GM20000 (cell line): ENCODE measurements around the gene ENPP5.
"Not testable (repeated sequence)": the region's sequence is repeated elsewhere in the genome, so short reads cannot be mapped to it uniquely, and the experiment has no call there.

ENCODE experiments used
- DNase-seq: peaks from one replicate; pipeline ENCODE4 v3.0.0; 2012; ENCODE audit warnings: low spot score
- TF ChIP-seq, protein P1 (sequence below): IDR thresholded peaks from 2 replicates; pipeline ENCODE4 v1.5.1; 2012; ENCODE audit warnings: mild to moderate bottlenecking, control low read depth; ENCODE audit errors: extremely low read depth, missing control alignments

The ENPP5 gene

DNA sequence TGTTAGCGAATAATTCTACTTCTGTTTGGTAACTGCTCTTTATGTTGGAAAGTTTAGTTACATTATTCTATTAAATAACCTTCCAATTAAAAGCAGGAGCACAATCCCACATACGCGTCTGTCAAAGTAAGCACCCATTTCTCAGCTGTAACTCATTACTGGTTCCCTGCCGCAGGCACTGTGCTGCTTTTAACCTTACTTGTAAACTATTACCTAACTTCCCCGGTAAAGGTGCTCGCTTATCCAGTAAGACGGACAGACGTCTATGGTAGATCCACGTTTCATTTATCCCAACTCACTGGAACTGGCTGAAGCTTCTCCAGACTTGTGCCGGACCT lies 41.5 kb downstream of the ENPP5 start:
- no peak for DNase-seq
- TF ChIP-seq, protein P1, sequence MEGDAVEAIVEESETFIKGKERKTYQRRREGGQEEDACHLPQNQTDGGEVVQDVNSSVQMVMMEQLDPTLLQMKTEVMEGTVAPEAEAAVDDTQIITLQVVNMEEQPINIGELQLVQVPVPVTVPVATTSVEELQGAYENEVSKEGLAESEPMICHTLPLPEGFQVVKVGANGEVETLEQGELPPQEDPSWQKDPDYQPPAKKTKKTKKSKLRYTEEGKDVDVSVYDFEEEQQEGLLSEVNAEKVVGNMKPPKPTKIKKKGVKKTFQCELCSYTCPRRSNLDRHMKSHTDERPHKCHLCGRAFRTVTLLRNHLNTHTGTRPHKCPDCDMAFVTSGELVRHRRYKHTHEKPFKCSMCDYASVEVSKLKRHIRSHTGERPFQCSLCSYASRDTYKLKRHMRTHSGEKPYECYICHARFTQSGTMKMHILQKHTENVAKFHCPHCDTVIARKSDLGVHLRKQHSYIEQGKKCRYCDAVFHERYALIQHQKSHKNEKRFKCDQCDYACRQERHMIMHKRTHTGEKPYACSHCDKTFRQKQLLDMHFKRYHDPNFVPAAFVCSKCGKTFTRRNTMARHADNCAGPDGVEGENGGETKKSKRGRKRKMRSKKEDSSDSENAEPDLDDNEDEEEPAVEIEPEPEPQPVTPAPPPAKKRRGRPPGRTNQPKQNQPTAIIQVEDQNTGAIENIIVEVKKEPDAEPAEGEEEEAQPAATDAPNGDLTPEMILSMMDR: no peak

DNA sequence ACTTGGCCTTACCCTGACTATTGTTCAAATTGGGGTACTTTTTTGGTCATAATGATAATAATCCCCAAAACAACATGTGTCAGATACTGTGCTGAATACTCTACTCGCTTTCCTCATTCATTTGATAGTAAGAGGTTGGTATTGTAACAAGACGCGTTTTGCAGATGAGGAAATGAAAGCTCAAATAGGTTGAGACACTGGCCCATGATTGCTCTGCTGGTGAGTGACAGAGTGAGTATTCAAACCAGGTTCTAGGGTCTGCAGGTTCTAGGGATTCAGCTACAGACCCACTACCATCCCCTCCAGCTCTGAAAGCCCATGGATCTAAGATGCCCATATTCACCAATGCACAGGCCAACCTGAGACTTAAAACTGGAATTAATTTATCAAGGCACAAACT lies 42.3 kb downstream of the ENPP5 start:
- peak; percentile 21 for DNase-seq
- TF ChIP-seq, protein P1: no peak

- DNase-seq: not testable (repeated sequence)
These were observed 51.1 kb downstream of the ENPP5 start for GRCh38 chr6:46119679-46120078.

- TF ChIP-seq, protein P1: no peak
These were observed 51.9 kb downstream of the ENPP5 start for GRCh38 chr6:46118836-46119235.

DNA sequence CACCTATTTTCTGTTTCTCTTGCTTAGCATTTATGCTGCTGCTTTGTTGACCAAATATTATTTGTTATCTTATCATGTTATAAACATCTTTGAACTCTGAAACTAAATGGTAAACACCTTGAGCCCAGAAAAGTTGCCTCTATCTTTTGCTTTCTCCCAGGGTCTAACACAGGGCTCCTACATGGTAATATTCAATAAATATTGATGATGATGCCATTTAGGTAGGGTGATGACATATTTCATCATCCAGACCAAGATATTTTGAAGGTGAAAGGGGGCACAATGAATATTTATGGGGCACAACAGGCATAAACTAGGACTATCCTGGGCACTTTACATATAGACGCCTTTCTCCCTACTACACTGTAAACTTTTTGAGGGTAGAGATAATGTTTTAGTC lies 52.6 kb downstream of the ENPP5 start:
- TF ChIP-seq, protein P1: no peak
- no peak for DNase-seq

More at GRCh38 chr6:46118836-46119235, 51.9 kb downstream of the ENPP5 start:
- no peak for DNase-seq

DNA sequence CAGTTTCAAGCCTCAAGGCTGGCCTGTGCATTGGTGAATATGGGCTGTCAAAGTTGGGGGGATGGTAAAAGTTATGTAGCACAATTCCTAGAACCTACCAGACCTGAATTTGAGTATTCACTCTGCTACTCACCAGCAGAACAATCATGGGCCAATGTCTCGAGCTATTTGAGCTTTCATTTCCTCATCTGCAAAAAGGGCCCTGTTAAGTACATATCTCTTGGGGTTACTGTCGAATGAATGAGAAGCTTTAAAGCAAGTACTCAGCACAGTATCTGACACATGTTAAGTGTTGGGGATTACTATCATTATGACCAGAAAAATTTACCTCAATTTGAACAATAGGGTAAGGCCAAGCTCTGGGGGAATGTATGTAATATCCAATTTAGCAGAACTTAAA lies 54.5 kb downstream of the ENPP5 start:
- DNase-seq: no peak
- TF ChIP-seq, protein P1: no peak

DNA sequence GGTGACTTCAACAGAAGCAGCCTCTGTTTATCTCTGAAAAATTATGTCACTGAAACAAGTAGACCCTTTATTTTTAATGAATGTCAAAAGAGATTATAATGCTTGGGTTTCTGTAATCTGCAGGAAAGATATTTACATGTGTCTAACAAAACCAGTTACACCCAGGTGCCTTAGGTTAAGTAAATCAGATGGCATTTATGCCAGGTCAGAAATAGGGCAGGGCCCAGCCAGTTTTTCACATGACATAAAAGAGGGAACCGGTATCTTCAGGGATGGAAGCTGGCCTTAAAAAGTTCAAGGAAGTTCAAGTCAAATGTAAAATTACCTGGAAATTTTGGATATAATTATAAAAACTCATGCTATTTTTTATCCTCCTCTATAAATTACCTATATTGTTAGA lies 55.1 kb downstream of the ENPP5 start:
- no peak for DNase-seq
- TF ChIP-seq, protein P1: no peak

- no peak for DNase-seq
- TF ChIP-seq, protein P1: no peak
These were observed 57.4 kb downstream of the ENPP5 start for GRCh38 chr6:46113370-46113769.
